ENCODE results near the gene PLOD2. TPM values are rescaled to one million over a fixed set of nuclear protein-coding genes. Genes with fewer than 3 reads are reported as not detected.
A peak's percentile ranks its signal among the peaks of the same experiment; 100 is the strongest.

PLOD2 gene
- total and polyA plus RNA-seq, 7 donors = 2.0 to 15.7 (median 7.5) TPM

DNA sequence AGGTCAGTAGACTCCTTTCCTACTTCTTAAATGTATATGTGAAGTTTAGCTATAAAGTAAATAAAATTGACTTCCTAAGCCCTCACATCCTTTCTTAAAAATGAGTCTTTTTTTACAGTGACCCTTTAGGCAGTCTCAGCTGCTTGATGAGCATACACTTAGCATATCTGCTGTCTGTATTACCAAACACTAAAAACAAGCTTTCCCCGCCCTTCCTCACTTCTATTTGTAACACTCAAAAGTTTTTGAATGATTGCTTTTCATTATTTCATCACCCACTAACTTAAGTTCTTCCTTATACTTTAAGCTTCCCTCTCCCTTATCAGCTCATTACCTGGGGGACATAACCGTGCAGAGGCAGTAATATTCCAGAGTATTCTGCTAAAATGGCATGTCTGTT lies 89.4 kb downstream of the PLOD2 start:
- Histone ChIP-seq H3K4me1 (peaks cover 4% of the 10 kb centered on the region), H3K27me3 (ENCODE audit: insufficient read depth in 3 of 3, low read length in 2 of 3) (no peaks in the 10 kb centered on the region), H3K36me3 (ENCODE audit: insufficient read depth in 1 of 2, low read depth in 1 of 2) (peaks cover 0 to 7% of the 10 kb centered on the region in 2 donors), H3K4me3 (no peak overlapping the region), H3K9me3 (no peaks in the 10 kb centered on the region), H3K27ac (no peak overlapping the region)
- DNase-seq (no peak), ATAC-seq (no peak)
- TF ChIP-seq, protein P1, sequence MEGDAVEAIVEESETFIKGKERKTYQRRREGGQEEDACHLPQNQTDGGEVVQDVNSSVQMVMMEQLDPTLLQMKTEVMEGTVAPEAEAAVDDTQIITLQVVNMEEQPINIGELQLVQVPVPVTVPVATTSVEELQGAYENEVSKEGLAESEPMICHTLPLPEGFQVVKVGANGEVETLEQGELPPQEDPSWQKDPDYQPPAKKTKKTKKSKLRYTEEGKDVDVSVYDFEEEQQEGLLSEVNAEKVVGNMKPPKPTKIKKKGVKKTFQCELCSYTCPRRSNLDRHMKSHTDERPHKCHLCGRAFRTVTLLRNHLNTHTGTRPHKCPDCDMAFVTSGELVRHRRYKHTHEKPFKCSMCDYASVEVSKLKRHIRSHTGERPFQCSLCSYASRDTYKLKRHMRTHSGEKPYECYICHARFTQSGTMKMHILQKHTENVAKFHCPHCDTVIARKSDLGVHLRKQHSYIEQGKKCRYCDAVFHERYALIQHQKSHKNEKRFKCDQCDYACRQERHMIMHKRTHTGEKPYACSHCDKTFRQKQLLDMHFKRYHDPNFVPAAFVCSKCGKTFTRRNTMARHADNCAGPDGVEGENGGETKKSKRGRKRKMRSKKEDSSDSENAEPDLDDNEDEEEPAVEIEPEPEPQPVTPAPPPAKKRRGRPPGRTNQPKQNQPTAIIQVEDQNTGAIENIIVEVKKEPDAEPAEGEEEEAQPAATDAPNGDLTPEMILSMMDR (IDR thresholded peaks at IDR 0.05) = no peak
- 69 to 75% (median 72%) methylated on average over 2 of the region's 2 CpGs for WGBS, 3 donors
- intact Hi-C loops (cut with DNase I) = no loop called here

DNA sequence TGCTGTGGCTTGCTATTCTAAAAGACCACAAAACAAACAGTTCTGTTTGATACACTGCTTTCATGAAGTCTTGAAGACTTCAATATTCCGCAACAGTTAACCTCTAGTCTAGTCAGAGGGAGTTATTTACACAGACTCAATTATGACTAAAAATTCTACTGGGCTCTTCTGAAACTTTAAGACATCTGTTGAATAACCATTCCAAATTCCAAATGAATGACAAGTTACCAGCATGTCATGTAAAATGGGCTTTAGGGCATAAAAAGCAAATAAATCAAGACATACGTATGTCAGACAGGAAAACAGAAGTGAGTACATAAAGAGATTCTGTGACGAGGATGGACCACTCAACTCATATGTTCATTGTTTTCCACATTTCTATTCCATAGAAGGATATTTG lies 93.9 kb downstream of the PLOD2 start:
- WGBS, 3 donors = 91 to 96% (median 95%) methylated on average over 3 of the region's 3 CpGs
- Histone ChIP-seq H3K4me1 (no peaks in the 10 kb centered on the region), H3K27me3 (ENCODE audit: insufficient read depth in 3 of 3, low read length in 2 of 3) (no peaks in the 10 kb centered on the region), H3K27ac (no peak overlapping the region), H3K9me3 (no peaks in the 10 kb centered on the region), H3K4me3 (no peak overlapping the region), H3K36me3 (ENCODE audit: insufficient read depth in 1 of 2, low read depth in 1 of 2) (peaks cover 0 to 7% of the 10 kb centered on the region in 2 donors)
- TF ChIP-seq, protein P1 (IDR thresholded peaks at IDR 0.05) = no peak
- ATAC-seq (no peak), DNase-seq (no peak)
- intact Hi-C loops (cut with DNase I) = loop anchor here (5.0 to 10.0 kb wide), 3 partner anchors 118 to 260 kb away; no protein-coding TSS in a partner anchor

DNA sequence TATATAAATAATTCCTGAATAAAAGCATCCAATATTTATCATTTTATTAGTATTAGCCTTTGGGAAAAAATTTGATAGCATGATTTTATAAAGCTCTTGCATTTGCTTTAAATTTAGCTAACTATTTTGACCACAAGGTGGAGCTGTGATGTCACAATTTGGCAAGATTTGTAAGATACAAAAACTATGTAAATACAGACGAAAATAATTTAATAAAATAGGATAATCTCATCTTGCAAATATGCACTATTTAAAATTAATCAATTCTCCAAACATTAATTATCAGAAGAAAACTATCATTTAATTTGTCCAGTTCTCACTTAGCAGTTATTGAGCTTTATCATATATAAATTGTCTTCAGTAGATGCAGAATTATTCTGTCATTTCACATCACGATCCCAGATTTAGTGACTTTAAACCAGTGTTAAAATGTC lies 95.4 kb downstream of the PLOD2 start:
- Histone ChIP-seq H3K36me3 (ENCODE audit: insufficient read depth in 1 of 2, low read depth in 1 of 2) (peaks cover 0 to under 1% of the 10 kb centered on the region in 2 donors), H3K27me3 (ENCODE audit: insufficient read depth in 3 of 3, low read length in 2 of 3) (no peaks in the 10 kb centered on the region), H3K4me3 (no peak overlapping the region), H3K27ac (no peak overlapping the region), H3K4me1 (no peaks in the 10 kb centered on the region), H3K9me3 (no peaks in the 10 kb centered on the region)
- DNase-seq (no peak), ATAC-seq (no peak)
- 33 to 39% (median 33%) methylated on average over 2 of the region's 2 CpGs for WGBS, 3 donors
- intact Hi-C loops (cut with DNase I) = loop anchor here (2.0 to 10.0 kb wide), 4 partner anchors 119 to 262 kb away; no protein-coding TSS in a partner anchor
- TF ChIP-seq, protein P1 (IDR thresholded peaks at IDR 0.05) = peak; percentile 80

DNA sequence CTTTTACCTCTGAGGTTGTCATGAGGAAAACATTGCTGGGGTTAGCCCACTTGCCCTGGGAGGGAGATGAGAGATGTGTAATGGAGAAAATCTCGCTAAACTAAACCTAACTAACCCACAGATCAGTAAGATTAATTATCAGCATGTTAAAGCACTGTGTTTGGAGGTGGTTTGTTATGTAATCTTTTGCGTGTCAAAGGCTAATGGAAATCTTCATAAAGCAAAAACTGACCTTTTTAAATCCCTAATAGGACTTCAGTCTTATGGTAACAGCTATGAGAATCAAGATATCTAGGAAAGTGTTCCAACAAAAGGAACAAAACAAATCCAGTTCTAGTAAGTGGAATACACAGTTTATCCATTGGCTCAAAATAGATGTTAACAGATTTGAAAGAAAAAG lies 102.7 kb downstream of the PLOD2 start:
- H3K27ac ChIP-seq = no peak overlapping the region
- ATAC-seq (no peak), DNase-seq (no peak)
- no peaks in the 10 kb centered on the region for H3K27me3 ChIP-seq (ENCODE audit: insufficient read depth in 3 of 3, low read length in 2 of 3)
- no peaks in the 10 kb centered on the region for H3K4me1 ChIP-seq
- H3K36me3 ChIP-seq (ENCODE audit: insufficient read depth in 1 of 2, low read depth in 1 of 2) = no peaks in the 10 kb centered on the region
- H3K4me3 ChIP-seq = no peak overlapping the region
- intact Hi-C loops (cut with DNase I) = no loop called here
- TF ChIP-seq, protein P1 (IDR thresholded peaks at IDR 0.05) = no peak
- 89 to 94% (median 91%) methylated on average over 2 of the region's 2 CpGs for WGBS, 3 donors
- no peaks in the 10 kb centered on the region for H3K9me3 ChIP-seq

DNA sequence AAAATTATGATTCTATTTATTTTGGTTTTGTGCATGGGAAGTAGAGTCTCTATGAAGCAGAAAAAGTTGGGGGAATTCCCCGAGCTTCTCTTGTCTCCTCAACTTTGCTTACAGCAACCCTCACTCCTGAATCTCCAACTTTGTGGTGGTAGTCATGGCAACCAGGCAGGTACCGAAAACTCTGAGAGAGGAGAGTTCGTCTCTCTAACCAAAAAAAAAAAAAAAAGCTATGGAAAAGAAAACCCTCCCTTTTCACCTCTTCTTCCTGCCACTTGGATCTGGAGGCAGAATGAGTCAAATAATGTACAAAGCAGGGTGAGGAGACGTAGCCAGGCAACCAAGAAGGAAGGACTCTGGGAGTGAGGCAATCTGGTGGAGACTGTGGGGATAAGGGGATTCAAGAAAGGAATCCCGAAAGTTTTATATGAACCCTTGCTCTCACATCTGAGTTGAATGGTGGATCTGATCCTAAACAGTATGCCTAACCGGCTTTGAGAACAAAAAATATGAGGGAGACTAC lies 108.1 kb downstream of the PLOD2 start:
- ATAC-seq (no peak), DNase-seq (no peak)
- intact Hi-C loops (cut with DNase I) = no loop called here
- H3K9me3 ChIP-seq = no peaks in the 10 kb centered on the region
- no peaks in the 10 kb centered on the region for H3K4me1 ChIP-seq
- H3K4me3 ChIP-seq = no peak overlapping the region
- no peak overlapping the region for H3K27ac ChIP-seq
- no peaks in the 10 kb centered on the region for H3K27me3 ChIP-seq (ENCODE audit: insufficient read depth in 3 of 3, low read length in 2 of 3)
- TF ChIP-seq, protein P1 (IDR thresholded peaks at IDR 0.05) = no peak
- 90 to 91% (median 91%) methylated on average over 6 of the region's 6 CpGs for WGBS, 3 donors
- H3K36me3 ChIP-seq (ENCODE audit: insufficient read depth in 1 of 2, low read depth in 1 of 2) = no peaks in the 10 kb centered on the region

Data from psoas muscle (tissue), 8 donors.